GM18907 (cell line): ENCODE results near the gene MAST2.

Source experiments
- ATAC-seq: cut with Tn5 transposase; IDR thresholded peaks from one replicate; pipeline ENCODE4 v1.9.1; 2021; ENCODE audit warnings: mild to moderate bottlenecking, moderate library complexity; ENCODE audit not compliant: unreplicated experiment

Gene MAST2

GRCh38 chr1:45974541-45975269 is 171.3 kb downstream of the MAST2 start:
- ATAC-seq = no peak

GRCh38 chr1:45976623-45977022 is 173.2 kb downstream of the MAST2 start:
- no peak for ATAC-seq

GRCh38 chr1:45979074-45979777 is 175.8 kb downstream of the MAST2 start:
- no peak for ATAC-seq

- no peak for ATAC-seq
These were observed 176.4 kb downstream of the MAST2 start for GRCh38 chr1:45979778-45980176.

GRCh38 chr1:45982359-45982758 is 178.9 kb downstream of the MAST2 start:
- no peak for ATAC-seq

GRCh38 chr1:45983967-45984366 is 180.6 kb downstream of the MAST2 start:
- ATAC-seq = no peak

- no peak for ATAC-seq
These were observed 183.8 kb downstream of the MAST2 start for GRCh38 chr1:45987204-45987603.

- no peak for ATAC-seq
These were observed 185.8 kb downstream of the MAST2 start for GRCh38 chr1:45989249-45989648.

- ATAC-seq = no peak
These were observed 191.0 kb downstream of the MAST2 start for GRCh38 chr1:45994423-45994822.

GRCh38 chr1:45995298-45995697 is 191.9 kb downstream of the MAST2 start:
- no peak for ATAC-seq

GRCh38 chr1:45998020-45998617 is 194.7 kb downstream of the MAST2 start:
- ATAC-seq = no peak

GRCh38 chr1:45999507-45999906 is 196.1 kb downstream of the MAST2 start:
- no peak for ATAC-seq

- ATAC-seq = no peak
These were observed 197.8 kb downstream of the MAST2 start for GRCh38 chr1:46001081-46001785.

- no peak for ATAC-seq
These were observed 199.2 kb downstream of the MAST2 start for GRCh38 chr1:46002551-46003150.

- ATAC-seq = no peak
These were observed 199.9 kb downstream of the MAST2 start for GRCh38 chr1:46003315-46003714.

GRCh38 chr1:46004492-46004891 is 201.1 kb downstream of the MAST2 start:
- no peak for ATAC-seq

GRCh38 chr1:46005594-46005993 is 202.2 kb downstream of the MAST2 start:
- no peak for ATAC-seq

- no peak for ATAC-seq
These were observed 205.2 kb downstream of the MAST2 start for GRCh38 chr1:46008585-46008984.

- ATAC-seq = no peak
These were observed 207.2 kb downstream of the MAST2 start for GRCh38 chr1:46010611-46011010.

GRCh38 chr1:46011121-46011695 is 207.8 kb downstream of the MAST2 start:
- no peak for ATAC-seq

GRCh38 chr1:46012236-46012635 is 208.8 kb downstream of the MAST2 start:
- no peak for ATAC-seq
